GM19372 (cell line): ENCODE measurements around the gene REXO1.

Experiments used
- ATAC-seq: cut with Tn5 transposase; IDR thresholded peaks from one replicate; pipeline ENCODE4 v1.9.1; 2021; ENCODE audit warnings: mild to moderate bottlenecking, low read depth, moderate library complexity; ENCODE audit not compliant: unreplicated experiment

Gene REXO1

GRCh38 chr19:1851654-1852580 lies 3.6 kb upstream of the REXO1 start:
- ATAC-seq, result no peak

GRCh38 chr19:1850809-1851653 lies 2.7 kb upstream of the REXO1 start:
- no peak for ATAC-seq

GRCh38 chr19:1849886-1850398 lies 1.7 kb upstream of the REXO1 start:
- no peak for ATAC-seq

GRCh38 chr19:1849132-1849474 lies 820 bp upstream of the REXO1 start:
- ATAC-seq, result no peak

GRCh38 chr19:1847684-1848398 lies 442 bp downstream of the REXO1 start:
- ATAC-seq, result no peak

GRCh38 chr19:1847348-1847683 lies 967 bp downstream of the REXO1 start:
- ATAC-seq, result no peak

- ATAC-seq, result no peak
These were observed 1.6 kb downstream of the REXO1 start for GRCh38 chr19:1846517-1847204.

- ATAC-seq, result no peak
These were observed 2.6 kb downstream of the REXO1 start for GRCh38 chr19:1845642-1846041.

GRCh38 chr19:1845125-1845515 lies 3.2 kb downstream of the REXO1 start:
- ATAC-seq, result no peak

GRCh38 chr19:1844513-1845124 lies 3.7 kb downstream of the REXO1 start:
- no peak for ATAC-seq

- no peak for ATAC-seq
These were observed 4.5 kb downstream of the REXO1 start for GRCh38 chr19:1843646-1844394.

GRCh38 chr19:1843116-1843515 lies 5.2 kb downstream of the REXO1 start:
- ATAC-seq, result no peak

GRCh38 chr19:1841209-1841924 lies 6.9 kb downstream of the REXO1 start:
- ATAC-seq, result no peak

- no peak for ATAC-seq
These were observed 7.7 kb downstream of the REXO1 start for GRCh38 chr19:1840541-1841115.

GRCh38 chr19:1839658-1840540 lies 8.4 kb downstream of the REXO1 start:
- ATAC-seq, result no peak

GRCh38 chr19:1837625-1838105 lies 10.6 kb downstream of the REXO1 start:
- ATAC-seq, result no peak

- no peak for ATAC-seq
These were observed 11.1 kb downstream of the REXO1 start for GRCh38 chr19:1837222-1837565.
